Effector memory CD4-positive, alpha-beta T cell (primary cell): ENCODE results near the gene BPIFA2.
"Not testable (repeated sequence)": the region's sequence is repeated elsewhere in the genome, so short reads cannot be mapped to it uniquely, and the experiment has no call there.

ENCODE experiments used
- DNase-seq, 3 donors: peaks; one replicate each; pipeline ENCODE4 v3.0.0-alpha.2; 2020
- H3K27ac ChIP-seq: 2 replicates; pipeline ENCODE4 v1.7.0; 2013; ENCODE audit warnings: mild to moderate bottlenecking, low read length, moderate library complexity; ENCODE audit not compliant: insufficient read depth, poor library complexity, severe bottlenecking
- H3K27me3 ChIP-seq: replicated peaks from 2 replicates; pipeline ENCODE4 v1.7.0; 2013; ENCODE audit warnings: mild to moderate bottlenecking, low read length; ENCODE audit not compliant: insufficient read depth, control insufficient read depth, poor library complexity, severe bottlenecking
- H3K36me3 ChIP-seq: 2 replicates; pipeline ENCODE4 v1.7.0; 2013; ENCODE audit warnings: mild to moderate bottlenecking, low read length, moderate library complexity; ENCODE audit not compliant: control insufficient read depth, insufficient read depth
- H3K4me1 ChIP-seq: 2 replicates; pipeline ENCODE4 v1.7.0; 2013; ENCODE audit warnings: low read length, mild to moderate bottlenecking; ENCODE audit not compliant: control insufficient read depth, insufficient read depth, poor library complexity, severe bottlenecking
- H3K4me3 ChIP-seq: 2 replicates; pipeline ENCODE4 v1.7.0; 2013; ENCODE audit warnings: low read length, low read depth, mild to moderate bottlenecking; ENCODE audit not compliant: insufficient read depth, poor library complexity, severe bottlenecking
- H3K9me3 ChIP-seq: 2 replicates; pipeline ENCODE4 v1.7.0; 2013; ENCODE audit warnings: mild to moderate bottlenecking, low read length, moderate library complexity; ENCODE audit not compliant: control insufficient read depth
- total RNA-seq, 3 donors: gene quantifications; one replicate each; lab custom pipeline; 2026; lab: John Stamatoyannopoulos, UW

Gene BPIFA2, protein sequence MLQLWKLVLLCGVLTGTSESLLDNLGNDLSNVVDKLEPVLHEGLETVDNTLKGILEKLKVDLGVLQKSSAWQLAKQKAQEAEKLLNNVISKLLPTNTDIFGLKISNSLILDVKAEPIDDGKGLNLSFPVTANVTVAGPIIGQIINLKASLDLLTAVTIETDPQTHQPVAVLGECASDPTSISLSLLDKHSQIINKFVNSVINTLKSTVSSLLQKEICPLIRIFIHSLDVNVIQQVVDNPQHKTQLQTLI
- 0 reads per million in 3 donors for total RNA-seq

DNA sequence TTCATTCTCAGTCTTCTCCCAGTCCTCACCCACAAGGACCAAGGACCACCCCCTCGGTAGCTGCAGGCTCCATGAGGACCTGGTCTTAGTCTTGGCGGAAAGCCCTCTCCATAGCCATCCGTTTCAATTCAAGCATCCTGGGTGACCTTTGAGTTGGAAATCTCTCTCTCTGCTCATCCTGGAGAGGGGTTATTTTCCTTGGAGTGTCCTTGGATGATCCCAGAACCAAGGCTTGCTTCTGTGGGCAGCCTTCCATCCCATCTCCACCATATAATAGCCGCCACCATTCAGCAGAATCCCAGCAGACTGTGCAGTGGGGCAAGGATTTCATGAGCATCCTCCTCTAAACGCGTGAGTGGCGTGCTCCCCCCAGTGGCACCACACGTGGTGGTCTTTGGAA is at the start of gene BPIFA2:
Gene BPIFA2 (plus strand): TSS at position 301 of the 400 bp plus-strand sequence. CDS start 987 bp downstream, outside the sequence.
- no peak for DNase-seq
- Histone ChIP-seq H3K4me1 (no peaks in the 10 kb centered on the region), H3K36me3 (no peaks in the 10 kb centered on the region), H3K27me3 (no peaks in the 10 kb centered on the region), H3K9me3 (no peaks in the 10 kb centered on the region), H3K27ac (no peak within 1 kb of the TSS), H3K4me3 (no peak within 1 kb of the TSS)

DNA sequence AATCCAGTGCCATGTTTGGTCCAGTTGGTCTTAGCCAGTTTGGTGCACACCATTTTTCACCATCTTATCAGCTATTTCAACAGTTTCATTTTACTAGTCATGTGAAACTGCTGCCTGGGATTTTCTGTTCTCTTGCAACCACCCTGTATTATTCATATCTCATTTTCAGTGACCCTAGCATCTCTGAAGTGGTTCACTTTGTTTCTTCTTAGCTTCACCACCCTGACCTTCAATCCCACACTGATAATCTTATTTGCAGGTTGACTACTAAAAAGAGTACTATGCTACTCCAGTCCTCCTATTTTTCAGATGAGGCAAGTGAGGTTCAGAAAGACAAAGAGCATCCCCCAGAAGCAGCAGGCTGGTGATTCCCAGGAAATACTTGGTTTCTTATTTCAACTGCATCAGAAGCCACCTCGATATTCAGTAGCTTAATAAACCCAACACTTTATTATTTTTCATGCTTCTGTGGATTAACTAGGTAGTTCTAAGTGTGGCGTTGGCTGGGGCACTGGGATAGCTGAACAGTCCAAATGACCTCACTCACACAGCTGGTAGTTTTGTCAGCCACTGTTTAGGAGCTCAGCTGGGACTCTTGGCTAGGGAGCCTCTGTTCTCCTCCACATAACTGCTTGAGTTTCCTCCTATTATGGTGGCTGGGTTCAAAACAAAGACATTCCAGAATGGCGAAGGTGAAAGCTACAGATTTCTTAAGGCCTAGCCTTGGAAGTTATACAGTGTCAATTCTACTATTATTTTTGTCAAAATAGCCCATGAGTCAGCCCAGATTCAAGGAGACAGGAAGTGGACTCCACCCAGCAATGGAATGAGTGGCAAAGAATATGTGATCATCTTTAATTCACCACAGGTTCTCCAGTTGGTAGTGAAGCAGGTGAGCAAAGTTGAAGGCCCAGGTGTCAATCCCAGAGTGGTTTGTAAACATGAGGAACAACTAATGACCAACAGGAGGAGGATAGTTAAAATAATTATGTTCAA is 47.9 kb upstream of the BPIFA2 start:
- no peaks in the 10 kb centered on the region for H3K4me1 ChIP-seq
- no peaks in the 10 kb centered on the region for H3K9me3 ChIP-seq
- no peaks in the 10 kb centered on the region for H3K36me3 ChIP-seq
- no peak for DNase-seq
- no peak overlapping the region for H3K27ac ChIP-seq
- no peaks in the 10 kb centered on the region for H3K27me3 ChIP-seq
- no peak overlapping the region for H3K4me3 ChIP-seq

GRCh38 chr20:33120934-33121333 is 47.0 kb upstream of the BPIFA2 start:
- Histone ChIP-seq H3K4me1 (no peaks in the 10 kb centered on the region), H3K36me3 (no peaks in the 10 kb centered on the region), H3K27me3 (no peaks in the 10 kb centered on the region), H3K27ac (no peak overlapping the region), H3K9me3 (no peaks in the 10 kb centered on the region), H3K4me3 (no peak overlapping the region)
- no peak for DNase-seq

GRCh38 chr20:33122297-33122696 is 45.7 kb upstream of the BPIFA2 start:
- not testable (repeated sequence) for DNase-seq, H3K4me1 ChIP-seq, H3K9me3 ChIP-seq, H3K36me3 ChIP-seq, H3K27ac ChIP-seq, H3K4me3 ChIP-seq, H3K27me3 ChIP-seq

GRCh38 chr20:33124261-33124660 is 43.7 kb upstream of the BPIFA2 start:
- Histone ChIP-seq H3K4me3 (no peak overlapping the region), H3K27ac (no peak overlapping the region), H3K36me3 (no peaks in the 10 kb centered on the region), H3K4me1 (no peaks in the 10 kb centered on the region), H3K27me3 (no peaks in the 10 kb centered on the region), H3K9me3 (no peaks in the 10 kb centered on the region)
- DNase-seq: no peak

DNA sequence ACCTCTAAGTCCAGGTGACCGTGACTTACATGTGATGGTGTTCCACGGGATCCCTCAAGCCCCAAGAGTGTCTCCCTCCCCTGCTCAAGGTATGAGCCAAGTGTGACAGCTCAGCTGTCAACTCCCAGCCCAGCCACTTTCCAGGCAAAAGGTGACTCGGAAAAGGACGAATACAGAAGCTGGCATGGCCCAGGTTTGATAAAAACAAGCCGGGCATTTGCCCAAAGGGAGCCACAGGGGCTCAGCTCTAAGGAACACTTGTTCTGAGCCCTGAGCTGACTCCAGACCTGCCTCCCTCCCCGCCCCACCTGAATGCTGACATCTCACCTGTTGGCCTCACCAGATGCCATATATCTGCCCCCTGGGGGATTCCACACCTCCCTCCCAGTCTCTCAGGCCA is 43.0 kb upstream of the BPIFA2 start:
- no peaks in the 10 kb centered on the region for H3K36me3 ChIP-seq
- no peaks in the 10 kb centered on the region for H3K9me3 ChIP-seq
- no peak overlapping the region for H3K4me3 ChIP-seq
- DNase-seq: no peak
- no peaks in the 10 kb centered on the region for H3K4me1 ChIP-seq
- H3K27ac ChIP-seq: no peak overlapping the region
- no peaks in the 10 kb centered on the region for H3K27me3 ChIP-seq

GRCh38 chr20:33125983-33126382 is 42.0 kb upstream of the BPIFA2 start:
- no peak for DNase-seq
- no peak overlapping the region for H3K4me3 ChIP-seq
- no peaks in the 10 kb centered on the region for H3K27me3 ChIP-seq
- no peaks in the 10 kb centered on the region for H3K4me1 ChIP-seq
- no peak overlapping the region for H3K27ac ChIP-seq
- H3K36me3 ChIP-seq: no peaks in the 10 kb centered on the region
- no peaks in the 10 kb centered on the region for H3K9me3 ChIP-seq

DNA sequence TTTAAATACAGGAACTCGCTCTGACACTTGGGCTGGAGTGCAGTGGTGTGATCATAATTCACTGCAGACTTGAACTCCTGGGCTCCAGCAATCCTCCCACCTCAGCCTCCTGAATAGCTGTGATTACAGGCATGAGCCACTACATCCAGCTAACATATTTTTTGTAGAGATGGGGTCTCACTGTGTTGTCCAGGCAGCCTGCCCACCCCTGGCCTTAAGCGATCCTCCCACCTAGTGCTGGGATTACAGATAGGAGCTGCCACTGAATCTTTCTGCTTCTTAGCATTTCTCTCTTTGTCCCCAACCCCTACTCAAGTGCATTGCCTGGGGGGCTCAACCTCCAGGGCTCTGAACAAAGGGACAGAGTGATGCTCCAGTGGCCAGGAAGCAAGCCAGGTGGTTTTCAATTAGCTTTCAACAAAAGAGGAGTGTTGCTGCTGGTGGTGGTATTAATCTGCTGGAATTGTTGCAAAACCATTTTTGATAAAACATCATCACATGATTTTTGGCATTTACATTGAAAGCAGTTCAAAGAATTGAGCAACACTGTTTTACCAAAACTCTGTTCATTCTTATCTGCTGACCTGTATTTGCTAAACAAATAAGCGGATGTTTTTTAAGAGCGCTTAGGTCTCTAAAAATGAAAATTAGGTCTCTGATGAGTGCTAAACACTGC is 40.4 kb upstream of the BPIFA2 start:
- Histone ChIP-seq H3K4me1 (no peaks in the 10 kb centered on the region), H3K4me3 (no peak overlapping the region), H3K27me3 (peaks cover 3% of the 10 kb centered on the region), H3K9me3 (no peaks in the 10 kb centered on the region), H3K36me3 (no peaks in the 10 kb centered on the region), H3K27ac (no peak overlapping the region)
- no peak for DNase-seq

DNA sequence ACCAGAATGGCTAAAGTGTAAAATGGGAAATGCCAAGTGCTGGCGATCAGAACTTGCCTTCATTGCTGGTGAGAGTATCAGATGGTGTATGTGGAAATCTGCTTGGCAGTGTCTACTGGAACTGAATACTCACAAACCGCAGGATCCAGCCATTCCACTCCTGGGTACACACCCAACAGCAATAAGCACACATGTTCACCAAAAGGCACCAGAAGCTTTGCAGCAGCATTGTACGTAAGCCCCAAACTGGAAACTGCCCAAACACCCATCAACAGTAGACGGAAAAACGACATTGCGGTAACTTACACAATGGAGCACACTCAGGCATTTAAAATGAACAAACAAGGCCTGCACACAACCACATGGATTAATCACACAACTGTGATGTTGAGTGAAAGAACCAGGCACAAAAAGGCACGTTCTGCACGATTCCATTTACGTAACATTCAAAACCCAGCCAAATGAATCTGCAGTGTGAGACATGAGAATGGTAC is 37.3 kb upstream of the BPIFA2 start:
- Histone ChIP-seq H3K27me3 (peaks cover 3% of the 10 kb centered on the region), H3K4me3 (no peak overlapping the region), H3K36me3 (no peaks in the 10 kb centered on the region), H3K9me3 (no peaks in the 10 kb centered on the region), H3K4me1 (no peaks in the 10 kb centered on the region), H3K27ac (no peak overlapping the region)
- DNase-seq: no peak
